Mucosa of rectum (tissue), 2 donors: Measurements from ENCODE around the gene PPP6C.
"Not testable (repeated sequence)": the region's sequence is repeated elsewhere in the genome, so short reads cannot be mapped to it uniquely, and the experiment has no call there.

Experiments
- H3K27ac ChIP-seq, 2 donors: one replicate each; pipeline ENCODE4 v1.7.0; 2013; ENCODE audit warnings: inconsistent platforms in 2 of 2, low read depth in 2 of 2, low read length in 2 of 2
- H3K27me3 ChIP-seq, 2 donors: one replicate each; pipeline ENCODE4 v1.7.0; 2013; ENCODE audit warnings: low read length in 2 of 2; ENCODE audit not compliant: control insufficient read depth in 2 of 2, insufficient read depth in 2 of 2
- H3K36me3 ChIP-seq, 2 donors: one replicate each; pipeline ENCODE4 v1.7.0; 2013; ENCODE audit warnings: low read length in 2 of 2; ENCODE audit not compliant: control insufficient read depth in 2 of 2, insufficient read depth in 2 of 2
- H3K4me1 ChIP-seq, 2 donors: one replicate each; pipeline ENCODE4 v1.7.0; 2013; ENCODE audit warnings: low read length in 2 of 2, mild to moderate bottlenecking in 1 of 2; ENCODE audit not compliant: control insufficient read depth in 2 of 2, insufficient read depth in 2 of 2
- H3K4me3 ChIP-seq, 2 donors: one replicate each; pipeline ENCODE4 v1.7.0; 2013; ENCODE audit warnings: low read length in 2 of 2
- H3K9ac ChIP-seq, 2 donors: one replicate each; pipeline ENCODE4 v1.7.0; 2013; ENCODE audit warnings: low read length in 2 of 2, low read depth in 1 of 2, mild to moderate bottlenecking in 1 of 2
- H3K9me3 ChIP-seq, 2 donors: one replicate each; pipeline ENCODE4 v1.7.0; 2013; ENCODE audit warnings: low read length in 2 of 2; ENCODE audit not compliant: control insufficient read depth in 2 of 2
- donor health status: healthy.
- donor health status: Normal muscosa, but diverticular disease.

Gene PPP6C

GRCh38 chr9:125189361-125190289 lies at the start of gene PPP6C:
PPP6C (minus strand) TSS chr9:125189803; CDS start chr9:125189718, 85 bp downstream.
- H3K4me1 ChIP-seq: peaks cover 0 to 12% of the 10 kb centered on the region in 2 donors
- H3K4me3 ChIP-seq: peak within 1 kb of the TSS; percentile 91 to 96
- no peaks in the 10 kb centered on the region for H3K27me3 ChIP-seq
- H3K27ac ChIP-seq: peak within 1 kb of the TSS; percentile 86 to 88
- H3K36me3 ChIP-seq: no peaks in the 10 kb centered on the region
- H3K9me3 ChIP-seq: no peaks in the 10 kb centered on the region
- peak within 1 kb of the TSS; percentile 95 to 97 for H3K9ac ChIP-seq

- Histone ChIP-seq H3K9ac (no peak overlapping the region), H3K4me3 (peak overlapping the region; percentile 49 to 94), H3K27ac (no peak overlapping the region), H3K27me3 (no peaks in the 10 kb centered on the region), H3K4me1 (peaks cover 21 to 29% of the 10 kb centered on the region in 2 donors), H3K9me3 (no peaks in the 10 kb centered on the region), H3K36me3 (peaks cover 40 to 47% of the 10 kb centered on the region in 2 donors)
Measured at GRCh38 chr9:125238915-125239446, 49.4 kb upstream of the PPP6C start.

- Histone ChIP-seq H3K9ac (no peak overlapping the region), H3K27me3 (no peaks in the 10 kb centered on the region), H3K27ac (no peak overlapping the region), H3K4me3 (peak overlapping the region; percentile 20 to 94), H3K4me1 (peaks cover 21 to 29% of the 10 kb centered on the region in 2 donors), H3K36me3 (peaks cover 43 to 52% of the 10 kb centered on the region in 2 donors), H3K9me3 (no peaks in the 10 kb centered on the region)
Measured at GRCh38 chr9:125238127-125238914, 48.7 kb upstream of the PPP6C start.

GRCh38 chr9:125236520-125237159 lies 47.0 kb upstream of the PPP6C start:
- not testable (repeated sequence) for H3K27ac ChIP-seq

GRCh38 chr9:125235804-125236519 lies 46.4 kb upstream of the PPP6C start:
- peak overlapping the region in 1 of 2 donors; percentile 28 for H3K4me3 ChIP-seq
- no peak overlapping the region for H3K9ac ChIP-seq
- H3K27ac ChIP-seq: no peak overlapping the region
- H3K27me3 ChIP-seq: no peaks in the 10 kb centered on the region
- peaks cover 43 to 54% of the 10 kb centered on the region in 2 donors for H3K36me3 ChIP-seq
- H3K9me3 ChIP-seq: no peaks in the 10 kb centered on the region
- H3K4me1 ChIP-seq: peaks cover 21 to 23% of the 10 kb centered on the region in 2 donors

More at GRCh38 chr9:125236520-125237159, 47.0 kb upstream of the PPP6C start:
- not testable (repeated sequence) for H3K27me3 ChIP-seq, H3K9me3 ChIP-seq, H3K9ac ChIP-seq
- Histone ChIP-seq H3K4me1 (peaks cover 21 to 23% of the 10 kb centered on the region in 2 donors), H3K36me3 (peaks cover 43 to 52% of the 10 kb centered on the region in 2 donors), H3K4me3 (peak overlapping the region in 1 of 2 donors; percentile 28)

GRCh38 chr9:125234099-125234498 lies 44.5 kb upstream of the PPP6C start:
- Histone ChIP-seq H3K36me3 (peaks cover 40 to 61% of the 10 kb centered on the region in 2 donors), H3K4me1 (peaks cover 14 to 18% of the 10 kb centered on the region in 2 donors)
- not testable (repeated sequence) for H3K27me3 ChIP-seq, H3K27ac ChIP-seq, H3K4me3 ChIP-seq, H3K9me3 ChIP-seq, H3K9ac ChIP-seq

- Histone ChIP-seq H3K4me1 (peaks cover 10 to 15% of the 10 kb centered on the region in 2 donors), H3K27me3 (no peaks in the 10 kb centered on the region), H3K9me3 (no peaks in the 10 kb centered on the region), H3K4me3 (no peak overlapping the region), H3K9ac (no peak overlapping the region), H3K27ac (no peak overlapping the region), H3K36me3 (peaks cover 36 to 57% of the 10 kb centered on the region in 2 donors)
Measured at GRCh38 chr9:125233678-125234077, 44.1 kb upstream of the PPP6C start.

GRCh38 chr9:125227761-125228160 lies 38.2 kb upstream of the PPP6C start:
- no peak overlapping the region for H3K27ac ChIP-seq
- H3K4me1 ChIP-seq: no peaks in the 10 kb centered on the region
- H3K9ac ChIP-seq: no peak overlapping the region
- H3K9me3 ChIP-seq: no peaks in the 10 kb centered on the region
- no peaks in the 10 kb centered on the region for H3K27me3 ChIP-seq
- peaks cover 0 to 19% of the 10 kb centered on the region in 2 donors for H3K36me3 ChIP-seq
- no peak overlapping the region for H3K4me3 ChIP-seq

GRCh38 chr9:125224858-125225257 lies 35.3 kb upstream of the PPP6C start:
- peaks cover 0 to 19% of the 10 kb centered on the region in 2 donors for H3K36me3 ChIP-seq
- not testable (repeated sequence) for H3K4me3 ChIP-seq, H3K4me1 ChIP-seq, H3K27me3 ChIP-seq, H3K9ac ChIP-seq, H3K9me3 ChIP-seq, H3K27ac ChIP-seq
